Hepatocyte (in vitro differentiated cells): ENCODE data around the gene CACNA2D4. TPM values are rescaled to one million over a fixed set of nuclear protein-coding genes. Genes with fewer than 3 reads are reported as not detected.

Experiments used
- DNase-seq: peaks from one replicate; pipeline ENCODE4 v3.0.0-alpha.2; 2016; ENCODE audit warnings: low spot score
- H2AFZ ChIP-seq: fragments of 200-600 bp; sonication (generic); 2 replicates; pipeline ENCODE4 v1.6.0; 2016; ENCODE audit warnings: antibody characterized with exemption, mild to moderate bottlenecking
- H3K27ac ChIP-seq: fragments of 200-600 bp; sonication (generic); 2 replicates; pipeline ENCODE4 v1.5.1; 2016; ENCODE audit warnings: mild to moderate bottlenecking
- H3K27me3 ChIP-seq: fragments of 200-600 bp; sonication (generic); 2 replicates; pipeline ENCODE4 v1.6.1; 2016
- H3K36me3 ChIP-seq: fragments of 200-600 bp; sonication (generic); replicated peaks from 2 replicates; pipeline ENCODE4 v1.5.1; 2016; ENCODE audit warnings: low read depth; ENCODE audit not compliant: insufficient read depth
- H3K4me1 ChIP-seq: fragments of 200-600 bp; sonication (generic); 2 replicates; pipeline ENCODE4 v1.5.1; 2016; ENCODE audit warnings: mild to moderate bottlenecking, moderate library complexity; ENCODE audit not compliant: insufficient read depth
- H3K4me2 ChIP-seq: fragments of 200-600 bp; sonication (generic); 2 replicates; pipeline ENCODE4 v1.6.0; 2016
- H3K4me3 ChIP-seq: fragments of 200-600 bp; sonication (generic); 2 replicates; pipeline ENCODE4 v1.5.1; 2016; ENCODE audit warnings: mild to moderate bottlenecking
- H3K79me2 ChIP-seq: fragments of 200-600 bp; sonication (generic); 2 replicates; pipeline ENCODE4 v1.6.0; 2017; ENCODE audit warnings: mild to moderate bottlenecking
- H3K9me2 ChIP-seq: fragments of 200-600 bp; sonication (generic); replicated peaks from 2 replicates; pipeline ENCODE4 v1.6.0; 2017; ENCODE audit warnings: mild to moderate bottlenecking; ENCODE audit not compliant: insufficient read depth
- H3K9me3 ChIP-seq: fragments of 200-600 bp; sonication (generic); 2 replicates; pipeline ENCODE4 v1.5.1; 2016; ENCODE audit warnings: low read depth, mild to moderate bottlenecking
- H4K20me1 ChIP-seq: fragments of 200-600 bp; sonication (generic); 2 replicates; pipeline ENCODE4 v1.6.0; 2016; ENCODE audit warnings: mild to moderate bottlenecking; ENCODE audit not compliant: insufficient read depth, poor library complexity, severe bottlenecking
- CTCF ChIP-seq: fragments of 200-600 bp; sonication (generic); IDR thresholded peaks from 2 replicates; pipeline ENCODE4 v1.5.1; 2016; ENCODE audit warnings: antibody characterized with exemption, mild to moderate bottlenecking; ENCODE audit not compliant: poor library complexity
- EZH2 ChIP-seq: fragments of 200-600 bp; sonication (generic); IDR thresholded peaks from 2 replicates; pipeline ENCODE4 v1.6.1; 2016; ENCODE audit warnings: antibody characterized with exemption, mild to moderate bottlenecking, borderline replicate concordance
- EZH2phosphoT487 ChIP-seq: fragments of 200-600 bp; sonication (generic); IDR thresholded peaks from one replicate; pipeline ENCODE4 v1.6.1; 2018; ENCODE audit warnings: antibody characterized with exemption, mild to moderate bottlenecking, low read depth, moderate library complexity; ENCODE audit not compliant: unreplicated experiment, severe bottlenecking
- WGBS: methylation state at CpG from one replicate; pipeline ENCODE4 v1.1.6; 2016; ENCODE audit warnings: low lambda C conversion rate; ENCODE audit errors: missing lambda C conversion rate; 5-methylcytosine and 5-hydroxymethylcytosine counted together
- polyA plus RNA-seq: library from polyadenylated mRNA; unstranded; fragments of >200 nt; fragmentation: Nextera tagmentation; extraction: Ambion mirVana; gene quantifications from 2 replicates; pipeline ENCODE4 v1.2.1, GENCODE V29; 2016
- total RNA-seq: library from RNA; depleted of rRNA; stranded (reverse); fragments of >200 nt; gene quantifications from 2 replicates; pipeline ENCODE4 v1.2.3, GENCODE V29; 2014

Gene CACNA2D4
- total and polyA plus RNA-seq, 2 experiments from 2014 or later: 1.3 to 2.1 TPM

GRCh38 chr12:1796515-1797010, 121.9 kb downstream of the CACNA2D4 start:
- 72% methylated on average over 23 of the region's 43 CpGs for WGBS
- Histone ChIP-seq H3K36me3 (no peaks in the 10 kb centered on the region), H3K9me2 (no peaks in the 10 kb centered on the region), H3K27ac (no peak overlapping the region), H3K4me3 (no peak overlapping the region), H3K4me1 (peaks cover 4% of the 10 kb centered on the region), H2AFZ (peak overlapping the region; percentile 56), H3K79me2 (no peaks in the 10 kb centered on the region), H3K27me3 (no peaks in the 10 kb centered on the region), H3K4me2 (peak overlapping the region; percentile 80), H4K20me1 (no peaks in the 10 kb centered on the region), H3K9me3 (no peaks in the 10 kb centered on the region)
- DNase-seq: no peak
- TF ChIP-seq EZH2phosphoT487: no peak
- TF ChIP-seq EZH2: no peak
- no peak for TF ChIP-seq CTCF

- no peak overlapping the region for H3K4me3 ChIP-seq
- no peak for TF ChIP-seq EZH2phosphoT487
- TF ChIP-seq CTCF: peak; percentile 88
- TF ChIP-seq EZH2: no peak
- peak overlapping the region; percentile 56 for H2AFZ ChIP-seq
- WGBS: 22% methylated on average over 39 of the region's 45 CpGs
- H3K79me2 ChIP-seq: no peaks in the 10 kb centered on the region
- H3K27me3 ChIP-seq: no peaks in the 10 kb centered on the region
- no peak overlapping the region for H3K27ac ChIP-seq
- no peaks in the 10 kb centered on the region for H4K20me1 ChIP-seq
- no peaks in the 10 kb centered on the region for H3K36me3 ChIP-seq
- peak; percentile 92 for DNase-seq
- H3K9me3 ChIP-seq: no peaks in the 10 kb centered on the region
- H3K4me1 ChIP-seq: peaks cover 4% of the 10 kb centered on the region
- no peaks in the 10 kb centered on the region for H3K9me2 ChIP-seq
- H3K4me2 ChIP-seq: peak overlapping the region; percentile 80
Observed at GRCh38 chr12:1795785-1796514, 122.5 kb downstream of the CACNA2D4 start.

GRCh38 chr12:1795221-1795784, 123.1 kb downstream of the CACNA2D4 start:
- peaks cover 4% of the 10 kb centered on the region for H3K4me1 ChIP-seq
- H3K9me3 ChIP-seq: no peaks in the 10 kb centered on the region
- TF ChIP-seq EZH2phosphoT487 (no peak), EZH2 (no peak), CTCF (no peak)
- H2AFZ ChIP-seq: no peak overlapping the region
- no peak for DNase-seq
- no peaks in the 10 kb centered on the region for H3K9me2 ChIP-seq
- 74% methylated on average over 19 of the region's 19 CpGs for whole genome bisulfite sequencing
- no peak overlapping the region for H3K27ac ChIP-seq
- H3K4me2 ChIP-seq: no peak overlapping the region
- no peak overlapping the region for H3K4me3 ChIP-seq
- H3K27me3 ChIP-seq: no peaks in the 10 kb centered on the region
- H3K79me2 ChIP-seq: no peaks in the 10 kb centered on the region
- no peaks in the 10 kb centered on the region for H4K20me1 ChIP-seq
- no peaks in the 10 kb centered on the region for H3K36me3 ChIP-seq
